Ishikawa (cell line): Measurements from ENCODE around the gene SMU1.

Experiments used
- CEBPB ChIP-seq: IDR thresholded peaks from 2 replicates; pipeline ENCODE4 v1.6.1; 2012
- CREB1 ChIP-seq: IDR thresholded peaks from 2 replicates; pipeline ENCODE4 v1.6.1; 2012; ENCODE audit warnings: low read depth
- EGR1 ChIP-seq: IDR thresholded peaks from 2 replicates; pipeline ENCODE4 v1.6.1; 2012
- EP300 ChIP-seq: IDR thresholded peaks from 2 replicates; pipeline ENCODE4 v1.6.1; 2012; ENCODE audit warnings: borderline replicate concordance
- FOXM1 ChIP-seq: IDR thresholded peaks from 2 replicates; pipeline ENCODE4 v1.6.1; 2012; ENCODE audit warnings: low read depth, borderline replicate concordance
- NFIC ChIP-seq: IDR thresholded peaks from 2 replicates; pipeline ENCODE4 v1.6.1; 2012
- RAD21 ChIP-seq: IDR thresholded peaks from 2 replicates; pipeline ENCODE4 v1.6.1; 2012; ENCODE audit warnings: low read depth
- TAF1 ChIP-seq: IDR thresholded peaks from 2 replicates; pipeline ENCODE4 v1.6.1; 2012; ENCODE audit warnings: low read depth, mild to moderate bottlenecking
- TCF12 ChIP-seq: IDR thresholded peaks from 2 replicates; pipeline ENCODE4 v1.6.1; 2012; ENCODE audit warnings: low read depth
- TEAD4 ChIP-seq: IDR thresholded peaks from 2 replicates; pipeline ENCODE4 v1.6.1; 2012
- YY1 ChIP-seq: IDR thresholded peaks from 2 replicates; pipeline ENCODE4 v1.6.1; 2012; ENCODE audit warnings: low read depth
- ZBTB7A ChIP-seq: IDR thresholded peaks from 2 replicates; pipeline ENCODE4 v1.6.1; 2012; ENCODE audit warnings: low read depth
- TF ChIP-seq, protein P1 (sequence below): IDR thresholded peaks from 2 replicates; pipeline ENCODE4 v1.6.1; 2012
- TF ChIP-seq, protein P2 (sequence below): IDR thresholded peaks from 2 replicates; pipeline ENCODE4 v1.6.1; 2012
- TF ChIP-seq, protein P3 (sequence below): IDR thresholded peaks from 2 replicates; pipeline ENCODE4 v1.6.1; 2012; ENCODE audit warnings: low read depth, mild to moderate bottlenecking

Gene SMU1

DNA sequence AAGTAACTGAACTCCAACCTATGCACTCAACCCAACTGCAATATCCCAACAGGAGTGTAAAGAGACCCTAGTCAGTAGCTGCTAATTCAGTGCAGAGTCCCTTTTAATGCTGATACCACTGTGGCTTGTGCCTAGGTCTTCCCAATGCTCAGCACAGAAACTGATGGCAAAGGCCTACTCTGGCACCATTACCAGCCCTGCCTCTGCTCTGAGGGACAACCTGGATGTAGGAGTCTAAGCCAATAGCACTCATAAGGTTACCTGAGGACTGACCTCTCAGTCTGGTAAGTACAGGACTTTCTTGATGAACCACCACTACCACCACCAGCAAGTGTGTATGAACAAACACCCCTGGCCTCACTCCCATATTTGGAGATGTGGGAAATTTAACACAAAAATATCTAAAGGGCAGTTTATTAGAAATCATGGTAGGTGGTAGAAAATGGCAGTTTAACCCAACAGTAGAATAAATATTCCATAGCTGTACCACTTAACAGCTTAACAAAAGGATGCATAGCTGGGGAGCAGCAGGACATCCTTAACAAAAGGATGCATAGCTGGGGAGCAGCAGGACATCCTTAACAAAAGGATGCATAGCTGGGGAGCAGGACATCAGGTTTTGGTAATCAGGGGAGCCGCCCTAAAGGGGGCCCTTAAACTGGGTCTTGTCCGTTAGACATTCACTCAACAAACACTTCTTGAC is 62.4 kb downstream of the SMU1 start:
- TF ChIP-seq ZBTB7A (no peak), TCF12 (no peak), TEAD4 (no peak), CEBPB (no peak), YY1 (no peak)
- TF ChIP-seq, protein P1, sequence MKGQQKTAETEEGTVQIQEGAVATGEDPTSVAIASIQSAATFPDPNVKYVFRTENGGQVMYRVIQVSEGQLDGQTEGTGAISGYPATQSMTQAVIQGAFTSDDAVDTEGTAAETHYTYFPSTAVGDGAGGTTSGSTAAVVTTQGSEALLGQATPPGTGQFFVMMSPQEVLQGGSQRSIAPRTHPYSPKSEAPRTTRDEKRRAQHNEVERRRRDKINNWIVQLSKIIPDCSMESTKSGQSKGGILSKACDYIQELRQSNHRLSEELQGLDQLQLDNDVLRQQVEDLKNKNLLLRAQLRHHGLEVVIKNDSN, result no peak
- TF ChIP-seq, protein P2, sequence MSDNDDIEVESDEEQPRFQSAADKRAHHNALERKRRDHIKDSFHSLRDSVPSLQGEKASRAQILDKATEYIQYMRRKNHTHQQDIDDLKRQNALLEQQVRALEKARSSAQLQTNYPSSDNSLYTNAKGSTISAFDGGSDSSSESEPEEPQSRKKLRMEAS, result no peak

DNA sequence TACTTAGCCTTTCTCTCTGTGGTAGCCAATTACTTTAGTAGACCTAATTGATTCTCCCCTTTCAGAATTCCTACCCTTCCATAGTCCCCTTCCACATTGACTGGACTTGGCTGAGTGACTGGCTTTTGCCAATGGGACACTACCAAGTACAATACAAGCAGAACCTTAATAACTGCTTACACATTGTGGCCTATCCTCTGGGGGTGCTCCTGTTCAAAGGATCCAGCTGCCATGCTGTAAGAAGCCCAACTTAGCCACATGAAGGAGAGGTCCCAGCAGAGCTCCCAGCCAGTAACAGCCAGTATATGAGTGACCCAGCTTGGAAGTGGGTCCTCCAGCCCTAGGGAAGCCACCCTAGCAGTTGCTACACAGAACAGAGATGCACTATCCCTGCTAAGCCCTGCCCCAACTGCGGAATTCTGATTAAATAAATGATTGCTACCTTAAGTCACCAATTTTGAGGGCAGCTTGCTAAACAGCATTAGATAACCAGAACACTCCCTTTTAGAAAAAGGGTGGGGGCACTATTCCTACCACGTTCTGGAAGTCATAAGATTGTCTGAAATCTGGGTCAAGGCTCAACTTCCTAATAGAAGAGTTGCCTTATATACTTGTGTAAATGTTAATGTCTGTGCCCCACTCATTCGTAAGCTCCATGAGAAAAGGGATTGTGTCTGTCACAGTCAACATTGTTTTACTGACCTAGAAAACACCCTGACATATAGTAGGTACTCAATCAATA is 64.0 kb downstream of the SMU1 start:
- TF ChIP-seq FOXM1 (no peak), CEBPB (no peak), CREB1 (no peak), EP300 (no peak), EGR1 (no peak), TCF12 (no peak), RAD21 (no peak), YY1 (no peak), ZBTB7A (no peak), TEAD4 (no peak), TAF1 (no peak), NFIC (no peak)
- TF ChIP-seq, protein P2, result no peak
- TF ChIP-seq, protein P1, result no peak
- TF ChIP-seq, protein P3, sequence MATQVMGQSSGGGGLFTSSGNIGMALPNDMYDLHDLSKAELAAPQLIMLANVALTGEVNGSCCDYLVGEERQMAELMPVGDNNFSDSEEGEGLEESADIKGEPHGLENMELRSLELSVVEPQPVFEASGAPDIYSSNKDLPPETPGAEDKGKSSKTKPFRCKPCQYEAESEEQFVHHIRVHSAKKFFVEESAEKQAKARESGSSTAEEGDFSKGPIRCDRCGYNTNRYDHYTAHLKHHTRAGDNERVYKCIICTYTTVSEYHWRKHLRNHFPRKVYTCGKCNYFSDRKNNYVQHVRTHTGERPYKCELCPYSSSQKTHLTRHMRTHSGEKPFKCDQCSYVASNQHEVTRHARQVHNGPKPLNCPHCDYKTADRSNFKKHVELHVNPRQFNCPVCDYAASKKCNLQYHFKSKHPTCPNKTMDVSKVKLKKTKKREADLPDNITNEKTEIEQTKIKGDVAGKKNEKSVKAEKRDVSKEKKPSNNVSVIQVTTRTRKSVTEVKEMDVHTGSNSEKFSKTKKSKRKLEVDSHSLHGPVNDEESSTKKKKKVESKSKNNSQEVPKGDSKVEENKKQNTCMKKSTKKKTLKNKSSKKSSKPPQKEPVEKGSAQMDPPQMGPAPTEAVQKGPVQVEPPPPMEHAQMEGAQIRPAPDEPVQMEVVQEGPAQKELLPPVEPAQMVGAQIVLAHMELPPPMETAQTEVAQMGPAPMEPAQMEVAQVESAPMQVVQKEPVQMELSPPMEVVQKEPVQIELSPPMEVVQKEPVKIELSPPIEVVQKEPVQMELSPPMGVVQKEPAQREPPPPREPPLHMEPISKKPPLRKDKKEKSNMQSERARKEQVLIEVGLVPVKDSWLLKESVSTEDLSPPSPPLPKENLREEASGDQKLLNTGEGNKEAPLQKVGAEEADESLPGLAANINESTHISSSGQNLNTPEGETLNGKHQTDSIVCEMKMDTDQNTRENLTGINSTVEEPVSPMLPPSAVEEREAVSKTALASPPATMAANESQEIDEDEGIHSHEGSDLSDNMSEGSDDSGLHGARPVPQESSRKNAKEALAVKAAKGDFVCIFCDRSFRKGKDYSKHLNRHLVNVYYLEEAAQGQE, result no peak

DNA sequence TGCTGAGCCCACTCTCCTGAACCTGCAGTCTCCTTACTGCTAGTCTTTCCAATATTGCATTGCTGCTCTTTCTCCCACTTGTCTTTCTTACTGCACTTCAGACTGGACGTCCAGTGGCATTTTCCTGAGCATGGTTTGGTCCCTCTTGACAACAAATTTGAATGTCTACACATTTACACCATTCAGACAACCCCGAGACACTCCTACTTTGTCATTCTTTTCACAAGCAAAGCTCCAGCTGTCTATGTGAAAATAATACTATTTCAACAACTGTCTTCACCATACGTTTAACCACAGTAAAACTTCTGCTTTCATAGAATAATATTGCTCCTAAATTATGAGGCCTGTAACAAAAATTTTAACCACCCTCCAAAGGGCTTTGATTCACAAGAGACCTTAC is 64.6 kb downstream of the SMU1 start:
- TF ChIP-seq RAD21 (no peak), CEBPB (no peak), YY1 (no peak), EGR1 (no peak), TCF12 (no peak), FOXM1 (no peak), CREB1 (no peak), TEAD4 (no peak), NFIC (no peak), TAF1 (no peak), ZBTB7A (no peak)
- TF ChIP-seq, protein P1, result no peak
- TF ChIP-seq, protein P3, result no peak
- TF ChIP-seq, protein P2, result no peak

DNA sequence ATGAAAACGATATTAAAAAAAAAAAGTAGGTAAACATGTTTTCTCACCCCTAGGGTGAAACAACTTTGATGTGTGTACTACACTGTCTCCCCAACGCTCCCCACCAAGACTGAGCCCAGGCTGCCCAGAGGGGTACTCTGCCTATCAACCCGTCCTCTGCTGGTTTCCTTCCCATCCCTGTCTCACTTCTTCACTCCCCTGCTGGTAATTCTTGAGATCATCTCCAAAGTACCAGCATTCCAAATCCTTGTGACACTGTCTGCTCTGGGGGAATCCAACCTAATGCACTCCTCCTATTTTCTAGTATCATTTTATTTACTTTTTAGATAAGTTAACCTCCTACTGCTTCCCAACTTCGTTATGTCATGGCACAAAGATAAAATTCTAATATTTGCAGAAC is 68.7 kb downstream of the SMU1 start:
- TF ChIP-seq CEBPB, result no peak
- TF ChIP-seq NFIC, result no peak
- TF ChIP-seq, protein P3, result no peak
- no peak for TF ChIP-seq TCF12
- TF ChIP-seq, protein P2, result no peak
- TF ChIP-seq TAF1, result no peak
- no peak for TF ChIP-seq EGR1
- TF ChIP-seq CREB1, result no peak
- TF ChIP-seq FOXM1, result no peak
- no peak for TF ChIP-seq ZBTB7A
- no peak for TF ChIP-seq RAD21
- no peak for TF ChIP-seq EP300
- TF ChIP-seq YY1, result no peak
- TF ChIP-seq TEAD4, result no peak
- TF ChIP-seq, protein P1, result no peak
